Thymus (tissue), 11 donors: ENCODE results near the gene GRID2IP. TPM values are rescaled to one million over a fixed set of nuclear protein-coding genes. Genes with fewer than 3 reads are reported as not detected.

Experiments used
- DNase-seq, 9 donors: peaks; one replicate each; pipeline ENCODE4 v3.0.0-alpha.2; 2013; ENCODE audit warnings: low spot score in 9 of 9, low read depth in 6 of 9, missing footprints in 1 of 9
- H3K27ac ChIP-seq, 2 donors: one replicate each; pipeline ENCODE4 v1.5.1; 2013; ENCODE audit warnings: control low read depth in 1 of 2, low read depth in 1 of 2, low read length in 1 of 2, mild to moderate bottlenecking in 1 of 2, moderate library complexity in 1 of 2
- H3K27me3 ChIP-seq, 2 donors: one replicate each; pipeline ENCODE4 v1.5.1; 2013; ENCODE audit warnings: low read length in 1 of 2; ENCODE audit not compliant: control insufficient read depth in 2 of 2, insufficient read depth in 1 of 2
- H3K36me3 ChIP-seq, 2 donors: one replicate each; pipeline ENCODE4 v1.5.1; 2013; ENCODE audit warnings: low read length in 1 of 2, mild to moderate bottlenecking in 1 of 2, moderate library complexity in 1 of 2; ENCODE audit not compliant: control insufficient read depth in 2 of 2, insufficient read depth in 2 of 2
- H3K4me1 ChIP-seq, 2 donors: one replicate each; pipeline ENCODE4 v1.5.1; 2013; ENCODE audit warnings: low read length in 2 of 2; ENCODE audit not compliant: control insufficient read depth in 2 of 2, insufficient read depth in 2 of 2
- H3K4me3 ChIP-seq, 2 donors: one replicate each; pipeline ENCODE4 v1.5.1; 2013; ENCODE audit warnings: low read length in 2 of 2, control low read depth in 1 of 2, mild to moderate bottlenecking in 1 of 2
- H3K9me3 ChIP-seq, 2 donors: one replicate each; pipeline ENCODE4 v1.5.1; 2013; ENCODE audit warnings: low read length in 1 of 2, mild to moderate bottlenecking in 1 of 2; ENCODE audit not compliant: control insufficient read depth in 2 of 2, insufficient read depth in 1 of 2
- WGBS: extraction: QIAGEN DNeasy Blood & Tissue Kit; methylation state at CpG from one replicate; pipeline ENCODE4 v1.1.7; 2013; 5-methylcytosine and 5-hydroxymethylcytosine counted together
- polyA plus RNA-seq: library from polyadenylated mRNA; stranded (reverse); fragments of 200-250 nt; gene quantifications from one replicate; pipeline ENCODE4 v1.2.3, GENCODE V29; 2013
- total RNA-seq: library from RNA; stranded (reverse); fragments of 120-200 nt; gene quantifications from one replicate; pipeline ENCODE4 v1.2.4, GENCODE V29; 2013
- donor health status: healthy.

Gene GRID2IP
- total and polyA plus RNA-seq, 2 donors = 0.28 to 0.46 TPM

GRCh38 chr7:6500691-6501090 lies 50.6 kb downstream of the GRID2IP start:
- 97% methylated on average over 1 of the region's 1 CpG for WGBS
- no peak overlapping the region for H3K27ac ChIP-seq
- H3K4me1 ChIP-seq = peaks cover 11% of the 10 kb centered on the region in 2 donors
- peaks cover 4 to 31% of the 10 kb centered on the region in 2 donors for H3K27me3 ChIP-seq
- H3K36me3 ChIP-seq = no peaks in the 10 kb centered on the region
- H3K9me3 ChIP-seq = peaks cover 0 to 3% of the 10 kb centered on the region in 2 donors
- H3K4me3 ChIP-seq = no peak overlapping the region
- no peak for DNase-seq

GRCh38 chr7:6497994-6498393 lies 53.3 kb downstream of the GRID2IP start:
- Histone ChIP-seq H3K36me3 (no peaks in the 10 kb centered on the region), H3K9me3 (no peaks in the 10 kb centered on the region), H3K27me3 (peaks cover under 1 to 7% of the 10 kb centered on the region in 2 donors), H3K4me3 (no peak overlapping the region), H3K4me1 (no peaks in the 10 kb centered on the region), H3K27ac (no peak overlapping the region)
- 90% methylated on average over 14 of the region's 14 CpGs for WGBS
- DNase-seq = no peak

- DNase-seq = no peak
- H3K36me3 ChIP-seq = no peaks in the 10 kb centered on the region
- H3K27me3 ChIP-seq = peaks cover 0 to 4% of the 10 kb centered on the region in 2 donors
- H3K4me3 ChIP-seq = no peak overlapping the region
- no peak overlapping the region for H3K27ac ChIP-seq
- H3K9me3 ChIP-seq = no peaks in the 10 kb centered on the region
- 96% methylated on average over 14 of the region's 14 CpGs for WGBS
- no peaks in the 10 kb centered on the region for H3K4me1 ChIP-seq
These were observed 53.7 kb downstream of the GRID2IP start for GRCh38 chr7:6497637-6497905.

GRCh38 chr7:6496842-6497636 lies 54.2 kb downstream of the GRID2IP start:
- H3K9me3 ChIP-seq = no peaks in the 10 kb centered on the region
- H3K4me3 ChIP-seq = no peak overlapping the region
- H3K4me1 ChIP-seq = no peaks in the 10 kb centered on the region
- no peak overlapping the region for H3K27ac ChIP-seq
- H3K36me3 ChIP-seq = no peaks in the 10 kb centered on the region
- no peak for DNase-seq
- 94% methylated on average over 19 of the region's 19 CpGs for WGBS
- H3K27me3 ChIP-seq = peaks cover 0 to 6% of the 10 kb centered on the region in 2 donors

- no peak overlapping the region for H3K4me3 ChIP-seq
- no peaks in the 10 kb centered on the region for H3K4me1 ChIP-seq
- H3K9me3 ChIP-seq = no peaks in the 10 kb centered on the region
- 96% methylated on average over 6 of the region's 6 CpGs for whole genome bisulfite sequencing
- no peaks in the 10 kb centered on the region for H3K36me3 ChIP-seq
- no peak overlapping the region for H3K27ac ChIP-seq
- H3K27me3 ChIP-seq = peaks cover 0 to 9% of the 10 kb centered on the region in 2 donors
- no peak for DNase-seq
These were observed 55.5 kb downstream of the GRID2IP start for GRCh38 chr7:6495597-6496262.

GRCh38 chr7:6494365-6494764 lies 56.9 kb downstream of the GRID2IP start:
- WGBS = 96% methylated on average over 2 of the region's 2 CpGs
- DNase-seq = no peak
- no peak overlapping the region for H3K4me3 ChIP-seq
- H3K4me1 ChIP-seq = no peaks in the 10 kb centered on the region
- peaks cover 0 to 6% of the 10 kb centered on the region in 2 donors for H3K9me3 ChIP-seq
- H3K27me3 ChIP-seq = peaks cover 0 to 9% of the 10 kb centered on the region in 2 donors
- no peak overlapping the region for H3K27ac ChIP-seq
- H3K36me3 ChIP-seq = no peaks in the 10 kb centered on the region

GRCh38 chr7:6491194-6491593 lies 60.1 kb downstream of the GRID2IP start:
- H3K4me3 ChIP-seq = no peak overlapping the region
- H3K27ac ChIP-seq = no peak overlapping the region
- no peaks in the 10 kb centered on the region for H3K4me1 ChIP-seq
- 91% methylated on average over 10 of the region's 10 CpGs for WGBS
- peaks cover 0 to 7% of the 10 kb centered on the region in 2 donors for H3K9me3 ChIP-seq
- DNase-seq = no peak
- no peaks in the 10 kb centered on the region for H3K36me3 ChIP-seq
- H3K27me3 ChIP-seq = peaks cover 0 to 11% of the 10 kb centered on the region in 2 donors

GRCh38 chr7:6489612-6490011 lies 61.6 kb downstream of the GRID2IP start:
- no peak overlapping the region for H3K27ac ChIP-seq
- H3K4me3 ChIP-seq = no peak overlapping the region
- H3K4me1 ChIP-seq = peaks cover 0 to under 1% of the 10 kb centered on the region in 2 donors
- H3K27me3 ChIP-seq = peaks cover 0 to 11% of the 10 kb centered on the region in 2 donors
- 40% methylated on average over 1 of the region's 1 CpG for WGBS
- no peaks in the 10 kb centered on the region for H3K36me3 ChIP-seq
- no peak for DNase-seq
- H3K9me3 ChIP-seq = peaks cover 0 to 7% of the 10 kb centered on the region in 2 donors

- peaks cover 0 to 7% of the 10 kb centered on the region in 2 donors for H3K27me3 ChIP-seq
- peaks cover 0 to 4% of the 10 kb centered on the region in 2 donors for H3K36me3 ChIP-seq
- peaks cover 0 to 15% of the 10 kb centered on the region in 2 donors for H3K4me1 ChIP-seq
- no peak for DNase-seq
- no peak overlapping the region for H3K4me3 ChIP-seq
- no peak overlapping the region for H3K27ac ChIP-seq
- peaks cover 0 to 7% of the 10 kb centered on the region in 2 donors for H3K9me3 ChIP-seq
- 95% methylated on average over 4 of the region's 4 CpGs for WGBS
These were observed 64.1 kb downstream of the GRID2IP start for GRCh38 chr7:6487184-6487545.
